DOHH2 (cell line): Measurements from ENCODE around the gene GOLT1A.

Source experiments
- CTCF ChIP-seq: fragments of 200-600 bp; sonication (generic); IDR thresholded peaks from one replicate; pipeline ENCODE4 v1.5.1; 2014; ENCODE audit warnings: antibody characterized with exemption, mild to moderate bottlenecking, low read depth, low read length; ENCODE audit not compliant: poor library complexity, severe bottlenecking
- EZH2phosphoT487 ChIP-seq: fragments of 200-600 bp; sonication (generic); IDR thresholded peaks from 2 replicates; pipeline ENCODE4 v1.6.1; 2017; ENCODE audit warnings: borderline replicate concordance, mild to moderate bottlenecking, antibody characterized with exemption, low read length, moderate library complexity, mixed read lengths

GRCh38 chr1:204188959-204189639, 24.7 kb downstream of the GOLT1A start:
- TF ChIP-seq EZH2phosphoT487 (no peak), CTCF (no peak)
